ENCODE results near the gene GTF2E1.

DNA sequence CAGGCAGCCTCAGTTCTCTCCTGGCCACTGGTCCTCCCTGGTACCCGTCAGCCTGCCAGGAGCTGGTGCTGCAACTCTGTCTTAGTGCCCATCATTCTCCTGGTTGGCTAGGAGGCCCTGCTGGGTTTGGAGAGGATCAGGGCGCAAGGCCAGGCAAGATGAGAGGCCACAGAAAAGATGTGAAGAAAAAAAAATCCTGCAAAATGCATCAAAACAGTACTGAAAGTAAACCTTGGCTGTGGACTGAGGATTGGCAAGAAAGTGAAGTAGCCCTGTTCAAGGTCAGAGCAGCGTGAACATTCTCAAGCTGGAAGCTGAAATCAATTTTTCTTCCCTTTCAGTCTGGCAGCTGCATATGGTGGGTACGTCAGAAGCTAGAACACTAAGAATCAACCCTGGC is 74.2 kb downstream of the GTF2E1 start:
- TF ChIP-seq GATA3 (IDR thresholded peaks at IDR 0.05; ENCODE audit: low read depth, low read length): no peak
- no peak for TF ChIP-seq GATA2 (IDR thresholded peaks at IDR 0.05; ENCODE audit: low read depth, low read length)

Data from SH-SY5Y (cell line).